GM21619 (cell line): Measurements from ENCODE around the gene HLTF.

Source experiments
- ATAC-seq: cut with Tn5 transposase; IDR thresholded peaks from one replicate; pipeline ENCODE4 v1.9.1; 2021; ENCODE audit not compliant: unreplicated experiment

The HLTF gene

GRCh38 chr3:149020196-149020838 is 66.0 kb downstream of the HLTF start:
- ATAC-seq, result no peak

- ATAC-seq, result no peak
Measured at GRCh38 chr3:149019580-149019979, 66.8 kb downstream of the HLTF start.

- ATAC-seq, result no peak
Measured at GRCh38 chr3:149018247-149018646, 68.1 kb downstream of the HLTF start.

GRCh38 chr3:149016669-149017541 is 69.4 kb downstream of the HLTF start:
- ATAC-seq, result no peak

GRCh38 chr3:149016242-149016641 is 70.1 kb downstream of the HLTF start:
- ATAC-seq, result no peak

- no peak for ATAC-seq
Measured at GRCh38 chr3:149015393-149015792, 70.9 kb downstream of the HLTF start.

GRCh38 chr3:149013726-149014125 is 72.6 kb downstream of the HLTF start:
- no peak for ATAC-seq

- no peak for ATAC-seq
Measured at GRCh38 chr3:149011676-149012075, 74.7 kb downstream of the HLTF start.

GRCh38 chr3:149010966-149011365 is 75.4 kb downstream of the HLTF start:
- no peak for ATAC-seq

- no peak for ATAC-seq
Measured at GRCh38 chr3:149010504-149010951, 75.8 kb downstream of the HLTF start.

GRCh38 chr3:149009732-149010131 is 76.6 kb downstream of the HLTF start:
- ATAC-seq, result peak; percentile 97

GRCh38 chr3:149007567-149008257 is 78.6 kb downstream of the HLTF start:
- ATAC-seq, result no peak

GRCh38 chr3:149005416-149005815 is 80.9 kb downstream of the HLTF start:
- no peak for ATAC-seq

- ATAC-seq, result no peak
Measured at GRCh38 chr3:149004622-149005021, 81.7 kb downstream of the HLTF start.

GRCh38 chr3:149003653-149004305 is 82.6 kb downstream of the HLTF start:
- peak; percentile 74 for ATAC-seq

- no peak for ATAC-seq
Measured at GRCh38 chr3:149001727-149002126, 84.6 kb downstream of the HLTF start.

GRCh38 chr3:149000206-149000745 is 86.1 kb downstream of the HLTF start:
- no peak for ATAC-seq

GRCh38 chr3:148999806-149000205 is 86.5 kb downstream of the HLTF start:
- ATAC-seq, result peak; percentile 28

- ATAC-seq, result peak; percentile 38
Measured at GRCh38 chr3:148998715-148999423, 87.5 kb downstream of the HLTF start.

GRCh38 chr3:148998297-148998696 is 88.0 kb downstream of the HLTF start:
- no peak for ATAC-seq
